Aorta (tissue), 4 donors: ENCODE measurements around the gene RBM8A. TPM values are rescaled to one million over a fixed set of nuclear protein-coding genes. Genes with fewer than 3 reads are reported as not detected.

ENCODE experiments used
- polyA plus RNA-seq, 2 donors: library from polyadenylated mRNA; stranded (reverse); fragments of 200-250 nt; gene quantifications; one replicate each; pipeline ENCODE4 v1.2.3, GENCODE V29; 2013
- total RNA-seq, 2 donors: library from RNA; stranded (reverse); fragmentation: NEBNext Ultra II Directional; extraction: Animal tissue kit (Norgen Biotek cat#: 25700); gene quantifications; one replicate each; pipeline ENCODE4 v1.2.1, GENCODE V29; 2021
- donor health status: healthy with polysubstance abuse.
- donor health status: Bipolar disorder and iron deficiency.
- donor health status: DM: no; HTN: no; CAD: no.
- donor health status: DM: yes; HTN: yes; CAD: no.

Gene RBM8A
- total and polyA plus RNA-seq, 4 donors = 42.6 to 84.5 (median 77.7) TPM

Other genes starting within 250 kb of the RBM8A start
- 1 to 10 TPM in 1 of 2 donors, under 1 TPM in 1; 0.48 to 1.2 TPM for gene PDZK1, start 220.1 kb downstream of the RBM8A start, total RNA-seq
- gene PDZK1, start 220.1 kb downstream of the RBM8A start, polyA plus RNA-seq = 10 to 100 TPM in 1 of 2 donors, 1 to 10 TPM in 1; 1.0 to 25.5 TPM
- gene CD160, start 208.0 kb downstream of the RBM8A start, total RNA-seq = under 1 TPM in 1 of 2 donors, not detected in 1; 0.30 TPM
- gene CD160, start 208.0 kb downstream of the RBM8A start, polyA plus RNA-seq = 1 to 10 TPM in 1 of 2 donors, not detected in 1; 1.0 TPM
- gene RNF115, start 103.4 kb downstream of the RBM8A start, total RNA-seq = 10 to 100 TPM; 29.7 to 60.3 TPM
- gene RNF115, start 103.4 kb downstream of the RBM8A start, polyA plus RNA-seq = 10 to 100 TPM; 13.3 to 14.4 TPM
- gene POLR3C, start 103.3 kb downstream of the RBM8A start, total RNA-seq = 10 to 100 TPM; 23.8 to 25.9 TPM
- gene POLR3C, start 103.3 kb downstream of the RBM8A start, polyA plus RNA-seq = 10 to 100 TPM; 14.8 to 21.0 TPM
- gene NUDT17, start 81.9 kb downstream of the RBM8A start, total RNA-seq = 1 to 10 TPM; 1.2 to 2.7 TPM
- 1 to 10 TPM; 4.0 to 4.1 TPM for gene NUDT17, start 81.9 kb downstream of the RBM8A start, polyA plus RNA-seq
- gene PIAS3, start 68.4 kb downstream of the RBM8A start, total RNA-seq = 10 to 100 TPM; 44.5 to 60.6 TPM
- gene PIAS3, start 68.4 kb downstream of the RBM8A start, polyA plus RNA-seq = 10 to 100 TPM; 12.3 to 81.7 TPM
- gene ANKRD35, start 41.6 kb downstream of the RBM8A start, total RNA-seq = 1 to 10 TPM; 3.8 to 7.2 TPM
- 10 to 100 TPM in 1 of 2 donors, 1 to 10 TPM in 1; 8.4 to 23.6 TPM for gene ANKRD35, start 41.6 kb downstream of the RBM8A start, polyA plus RNA-seq
- gene ITGA10, start 17.4 kb downstream of the RBM8A start, total RNA-seq = 100 to 1,000 TPM in 1 of 2 donors, 10 to 100 TPM in 1; 74.6 to 123 TPM
- gene ITGA10, start 17.4 kb downstream of the RBM8A start, polyA plus RNA-seq = 100 to 1,000 TPM in 1 of 2 donors, 1 to 10 TPM in 1; 7.6 to 296 TPM
- 10 to 100 TPM; 14.9 to 20.6 TPM for gene PEX11B, start 8.8 kb downstream of the RBM8A start, total RNA-seq
- 10 to 100 TPM; 10.0 to 18.2 TPM for gene PEX11B, start 8.8 kb downstream of the RBM8A start, polyA plus RNA-seq
- 10 to 100 TPM; 53.2 to 60.0 TPM for gene LIX1L, start 30.5 kb upstream of the RBM8A start, total RNA-seq
- gene LIX1L, start 30.5 kb upstream of the RBM8A start, polyA plus RNA-seq = 10 to 100 TPM; 18.0 to 29.3 TPM
- 1 to 10 TPM; 1.4 to 2.2 TPM for gene ANKRD34A, start 37.1 kb upstream of the RBM8A start, total RNA-seq
- gene ANKRD34A, start 37.1 kb upstream of the RBM8A start, polyA plus RNA-seq = 1 to 10 TPM in 1 of 2 donors, under 1 TPM in 1; 0.63 to 1.9 TPM
- gene POLR3GL, start 37.2 kb upstream of the RBM8A start, total RNA-seq = 10 to 100 TPM; 23.8 to 26.4 TPM
- gene POLR3GL, start 37.2 kb upstream of the RBM8A start, polyA plus RNA-seq = 10 to 100 TPM; 73.4 to 89.0 TPM
- gene TXNIP, start 69.1 kb upstream of the RBM8A start, total RNA-seq = 100 to 1,000 TPM; 354 to 536 TPM
- gene TXNIP, start 69.1 kb upstream of the RBM8A start, polyA plus RNA-seq = 100 to 1,000 TPM in 1 of 2 donors, 10 to 100 TPM in 1; 83.1 to 169 TPM
- not detected for gene HJV, start 94.3 kb upstream of the RBM8A start, total RNA-seq
- gene HJV, start 94.3 kb upstream of the RBM8A start, polyA plus RNA-seq = not detected
- gene NBPF10, start 217.3 kb upstream of the RBM8A start, total RNA-seq = 1 to 10 TPM; 4.8 to 6.1 TPM
- gene NBPF10, start 217.3 kb upstream of the RBM8A start, polyA plus RNA-seq = 1 to 10 TPM in 1 of 2 donors, under 1 TPM in 1; 0.88 to 1.2 TPM